HuH-7 (cell line): ENCODE results near the gene ADIPOQ.
A peak's percentile ranks its signal among the peaks of the same experiment; 100 is the strongest.
"Not testable (repeated sequence)": the region's sequence is repeated elsewhere in the genome, so short reads cannot be mapped to it uniquely, and the experiment has no call there.

Experiments used
- DNase-seq: peaks from one replicate; pipeline ENCODE4 v3.0.0; 2011; ENCODE audit warnings: low spot score

ADIPOQ gene

GRCh38 chr3:186842426-186843038 lies at the start of gene ADIPOQ:
ADIPOQ (plus strand) TSS chr3:186842710; CDS start chr3:186853059, 10,349 bp downstream.
- DNase-seq, result no peak

GRCh38 chr3:186798239-186798874 lies 44.2 kb upstream of the ADIPOQ start:
- DNase-seq, result no peak

GRCh38 chr3:186800285-186800684 lies 42.2 kb upstream of the ADIPOQ start:
- no peak for DNase-seq

GRCh38 chr3:186802701-186803100 lies 39.8 kb upstream of the ADIPOQ start:
- no peak for DNase-seq

- DNase-seq, result not testable (repeated sequence)
These were observed 39.1 kb upstream of the ADIPOQ start for GRCh38 chr3:186803447-186803846.

- peak; percentile 83 for DNase-seq
These were observed 36.1 kb upstream of the ADIPOQ start, which contains the start of gene RFC4 for GRCh38 chr3:186806089-186807055. RFC4 (minus strand) TSS chr3:186806482; CDS start chr3:186804713, 1,769 bp downstream.

- DNase-seq, result no peak
These were observed 35.3 kb upstream of the ADIPOQ start for GRCh38 chr3:186807231-186807630.

- no peak for DNase-seq
These were observed 32.0 kb upstream of the ADIPOQ start for GRCh38 chr3:186810336-186810996.

GRCh38 chr3:186811313-186811712 lies 31.2 kb upstream of the ADIPOQ start:
- DNase-seq, result not testable (repeated sequence)

- no peak for DNase-seq
These were observed 28.4 kb upstream of the ADIPOQ start for GRCh38 chr3:186814100-186814499.

GRCh38 chr3:186815435-186815834 lies 27.1 kb upstream of the ADIPOQ start:
- DNase-seq, result no peak

- no peak for DNase-seq
These were observed 24.0 kb upstream of the ADIPOQ start for GRCh38 chr3:186818516-186818915.

GRCh38 chr3:186818956-186819355 lies 23.6 kb upstream of the ADIPOQ start:
- no peak for DNase-seq

GRCh38 chr3:186821429-186822387 lies 20.8 kb upstream of the ADIPOQ start:
- DNase-seq, result no peak

GRCh38 chr3:186822388-186822759 lies 20.1 kb upstream of the ADIPOQ start:
- not testable (repeated sequence) for DNase-seq

- no peak for DNase-seq
These were observed 19.1 kb upstream of the ADIPOQ start for GRCh38 chr3:186823386-186823785.

GRCh38 chr3:186824430-186825139 lies 17.9 kb upstream of the ADIPOQ start:
- no peak for DNase-seq

- no peak for DNase-seq
These were observed 17.2 kb upstream of the ADIPOQ start for GRCh38 chr3:186825294-186825821.

- DNase-seq, result no peak
These were observed 16.6 kb upstream of the ADIPOQ start for GRCh38 chr3:186825872-186826409.
